ENCODE results near the gene UFD1. TPM values are rescaled to one million over a fixed set of nuclear protein-coding genes. Genes with fewer than 3 reads are reported as not detected.

Gene UFD1
- total RNA-seq, 1 experiment from 2014 or later: 74.4 TPM

DNA sequence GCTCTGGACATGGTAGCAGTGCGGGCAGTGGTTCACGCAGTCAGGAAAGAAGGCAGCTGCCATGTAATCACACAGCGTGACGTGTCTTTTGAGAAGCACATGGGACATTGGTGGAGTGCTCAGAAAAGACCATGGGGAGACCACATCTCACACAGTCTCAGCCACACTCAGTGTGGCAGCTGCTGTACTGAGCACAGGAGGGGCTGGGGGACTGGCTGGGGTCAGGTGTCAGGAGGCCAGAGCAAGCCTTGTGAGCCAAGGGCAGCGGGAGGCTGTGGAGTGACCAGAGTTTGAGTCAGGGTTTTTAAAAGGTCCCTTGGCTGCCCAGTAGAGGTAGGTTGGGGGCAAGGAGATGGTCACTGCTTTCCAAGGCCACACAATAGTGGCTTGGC is 26.7 kb upstream of the UFD1 start:
- Mint-ChIP-seq H3K27ac (0 out of 7 replicates have a peak overlapping the region, but pooled peaks of 1 of the 3 experiments have one; percentile 34), H3K27me3 (ENCODE audit: low read depth) (no peaks in the 10 kb centered on the region; the same call in 1 of the 2 replicates)

More for the DNA sequence above, 26.7 kb upstream of the UFD1 start:
- H3K9ac ChIP-seq (ENCODE audit: extremely low read depth, insufficient read length, low read length): no peak overlapping the region
- H2AFZ ChIP-seq (ENCODE audit: low read length): no peak overlapping the region
- H3K18ac ChIP-seq (ENCODE audit: insufficient read length, low read depth, low read length): no peak overlapping the region
- H3K4me1 ChIP-seq (ENCODE audit: insufficient read depth, low read length): no peaks in the 10 kb centered on the region; the same call in 1 of the 2 replicates
- H2BK15ac ChIP-seq (ENCODE audit: low read depth, low read length): no peak overlapping the region
- H3K56ac ChIP-seq (ENCODE audit: insufficient read length, low read depth, low read length): no peak overlapping the region
- H3K79me1 ChIP-seq (ENCODE audit: insufficient read depth, low read depth, low read length, poor library complexity, severe bottlenecking): no peaks in the 10 kb centered on the region
- no peak overlapping the region for H2AK5ac ChIP-seq (ENCODE audit: insufficient read length, low read length)
- no peak overlapping the region for H4K8ac ChIP-seq (replicated peaks; ENCODE audit: insufficient read length, low read depth, low read length)
- H3T11ph ChIP-seq (ENCODE audit: low read length): no peak overlapping the region
- no peak overlapping the region for H3K23ac ChIP-seq (ENCODE audit: insufficient read length, low read depth, low read length)
- no peaks in the 10 kb centered on the region for H4K20me1 ChIP-seq (ENCODE audit: control insufficient read depth, insufficient read depth, insufficient read length)
- no peaks in the 10 kb centered on the region for H3K79me2 ChIP-seq (ENCODE audit: insufficient read depth, low read length)
- Mint-ChIP-seq H3K36me3 (ENCODE audit: insufficient read depth in 1 of 3, low read depth in 3 of 3) (peaks cover 14 to 52% (median 33%) of the 10 kb centered on the region in 3 experiments), H3K9me3 (no peaks in the 10 kb centered on the region), H3K4me1 (peaks cover 9% of the 10 kb centered on the region in 2 experiments), H3K4me3 (no peak overlapping the region)
- no peak overlapping the region for H2BK20ac ChIP-seq (ENCODE audit: low read depth, low read length, poor library complexity, severe bottlenecking)
- H3K14ac ChIP-seq (ENCODE audit: insufficient read depth, low read length): no peak overlapping the region
- no peaks in the 10 kb centered on the region for H3K27me3 ChIP-seq (ENCODE audit: insufficient read depth, low read length)
- no peak overlapping the region for H3K27ac ChIP-seq (ENCODE audit: insufficient read length, low read depth, low read length)
- no peak overlapping the region for H4K91ac ChIP-seq (ENCODE audit: insufficient read length, low read depth, low read length)
- no peak for DNase-seq
- no peaks in the 10 kb centered on the region for H3K23me2 ChIP-seq (ENCODE audit: insufficient read length, low read depth, low read length, poor library complexity, severe bottlenecking)
- no peak overlapping the region for H3K4ac ChIP-seq (ENCODE audit: low read depth, low read length)
- no peak overlapping the region for H2BK12ac ChIP-seq (ENCODE audit: insufficient read length, low read depth, low read length)
- H2BK5ac ChIP-seq (ENCODE audit: insufficient read length, low read length): no peak overlapping the region
- WGBS (ENCODE audit: extremely low coverage, insufficient read length, low lambda C conversion rate): no CpG with 5 or more reads among the region's 5 CpGs
- no peak overlapping the region for H2BK120ac ChIP-seq (ENCODE audit: low read depth, low read length, poor library complexity, severe bottlenecking)
- H3K4me2 ChIP-seq (ENCODE audit: insufficient read depth, insufficient read length, low read length): no peak overlapping the region
- TF ChIP-seq, protein P1, sequence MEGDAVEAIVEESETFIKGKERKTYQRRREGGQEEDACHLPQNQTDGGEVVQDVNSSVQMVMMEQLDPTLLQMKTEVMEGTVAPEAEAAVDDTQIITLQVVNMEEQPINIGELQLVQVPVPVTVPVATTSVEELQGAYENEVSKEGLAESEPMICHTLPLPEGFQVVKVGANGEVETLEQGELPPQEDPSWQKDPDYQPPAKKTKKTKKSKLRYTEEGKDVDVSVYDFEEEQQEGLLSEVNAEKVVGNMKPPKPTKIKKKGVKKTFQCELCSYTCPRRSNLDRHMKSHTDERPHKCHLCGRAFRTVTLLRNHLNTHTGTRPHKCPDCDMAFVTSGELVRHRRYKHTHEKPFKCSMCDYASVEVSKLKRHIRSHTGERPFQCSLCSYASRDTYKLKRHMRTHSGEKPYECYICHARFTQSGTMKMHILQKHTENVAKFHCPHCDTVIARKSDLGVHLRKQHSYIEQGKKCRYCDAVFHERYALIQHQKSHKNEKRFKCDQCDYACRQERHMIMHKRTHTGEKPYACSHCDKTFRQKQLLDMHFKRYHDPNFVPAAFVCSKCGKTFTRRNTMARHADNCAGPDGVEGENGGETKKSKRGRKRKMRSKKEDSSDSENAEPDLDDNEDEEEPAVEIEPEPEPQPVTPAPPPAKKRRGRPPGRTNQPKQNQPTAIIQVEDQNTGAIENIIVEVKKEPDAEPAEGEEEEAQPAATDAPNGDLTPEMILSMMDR (conservative IDR thresholded peaks at IDR 0.05): no peak
- no peak overlapping the region for H4K5ac ChIP-seq (ENCODE audit: insufficient read length, low read depth, low read length)
- H3K9me3 ChIP-seq (ENCODE audit: control insufficient read depth, low read depth, low read length): no peaks in the 10 kb centered on the region

All from H9 (cell line).